Muscle layer of colon (tissue), 2 donors: ENCODE results near the gene RAVER2.
"Not testable (repeated sequence)": the region's sequence is repeated elsewhere in the genome, so short reads cannot be mapped to it uniquely, and the experiment has no call there.

Experiments used
- H3K27ac ChIP-seq: one replicate; pipeline ENCODE4 v1.7.0; 2013; ENCODE audit warnings: low read depth, mild to moderate bottlenecking, low read length, moderate library complexity
- H3K27me3 ChIP-seq, 2 donors: one replicate each; pipeline ENCODE4 v1.7.0; 2013; ENCODE audit warnings: low read length in 2 of 2, mild to moderate bottlenecking in 2 of 2; ENCODE audit not compliant: insufficient read depth in 2 of 2, control insufficient read depth in 1 of 2
- H3K36me3 ChIP-seq: one replicate; pipeline ENCODE4 v1.7.0; 2013; ENCODE audit warnings: mild to moderate bottlenecking, low read length; ENCODE audit not compliant: insufficient read depth
- H3K4me1 ChIP-seq: one replicate; pipeline ENCODE4 v1.7.0; 2013; ENCODE audit warnings: mild to moderate bottlenecking, low read length; ENCODE audit not compliant: insufficient read depth
- H3K4me3 ChIP-seq, 2 donors: one replicate each; pipeline ENCODE4 v1.7.0; 2013; ENCODE audit warnings: low read length in 2 of 2, low read depth in 1 of 2, mild to moderate bottlenecking in 1 of 2, moderate library complexity in 1 of 2
- H3K9ac ChIP-seq: one replicate; pipeline ENCODE4 v1.7.0; 2013; ENCODE audit warnings: low read length
- H3K9me3 ChIP-seq: one replicate; pipeline ENCODE4 v1.7.0; 2013; ENCODE audit warnings: mild to moderate bottlenecking, low read length
- donor health status: abdominal sarcoma.
- donor health status: Adenocarcinoma of cecum.

Gene RAVER2, protein sequence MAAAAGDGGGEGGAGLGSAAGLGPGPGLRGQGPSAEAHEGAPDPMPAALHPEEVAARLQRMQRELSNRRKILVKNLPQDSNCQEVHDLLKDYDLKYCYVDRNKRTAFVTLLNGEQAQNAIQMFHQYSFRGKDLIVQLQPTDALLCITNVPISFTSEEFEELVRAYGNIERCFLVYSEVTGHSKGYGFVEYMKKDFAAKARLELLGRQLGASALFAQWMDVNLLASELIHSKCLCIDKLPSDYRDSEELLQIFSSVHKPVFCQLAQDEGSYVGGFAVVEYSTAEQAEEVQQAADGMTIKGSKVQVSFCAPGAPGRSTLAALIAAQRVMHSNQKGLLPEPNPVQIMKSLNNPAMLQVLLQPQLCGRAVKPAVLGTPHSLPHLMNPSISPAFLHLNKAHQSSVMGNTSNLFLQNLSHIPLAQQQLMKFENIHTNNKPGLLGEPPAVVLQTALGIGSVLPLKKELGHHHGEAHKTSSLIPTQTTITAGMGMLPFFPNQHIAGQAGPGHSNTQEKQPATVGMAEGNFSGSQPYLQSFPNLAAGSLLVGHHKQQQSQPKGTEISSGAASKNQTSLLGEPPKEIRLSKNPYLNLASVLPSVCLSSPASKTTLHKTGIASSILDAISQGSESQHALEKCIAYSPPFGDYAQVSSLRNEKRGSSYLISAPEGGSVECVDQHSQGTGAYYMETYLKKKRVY

DNA sequence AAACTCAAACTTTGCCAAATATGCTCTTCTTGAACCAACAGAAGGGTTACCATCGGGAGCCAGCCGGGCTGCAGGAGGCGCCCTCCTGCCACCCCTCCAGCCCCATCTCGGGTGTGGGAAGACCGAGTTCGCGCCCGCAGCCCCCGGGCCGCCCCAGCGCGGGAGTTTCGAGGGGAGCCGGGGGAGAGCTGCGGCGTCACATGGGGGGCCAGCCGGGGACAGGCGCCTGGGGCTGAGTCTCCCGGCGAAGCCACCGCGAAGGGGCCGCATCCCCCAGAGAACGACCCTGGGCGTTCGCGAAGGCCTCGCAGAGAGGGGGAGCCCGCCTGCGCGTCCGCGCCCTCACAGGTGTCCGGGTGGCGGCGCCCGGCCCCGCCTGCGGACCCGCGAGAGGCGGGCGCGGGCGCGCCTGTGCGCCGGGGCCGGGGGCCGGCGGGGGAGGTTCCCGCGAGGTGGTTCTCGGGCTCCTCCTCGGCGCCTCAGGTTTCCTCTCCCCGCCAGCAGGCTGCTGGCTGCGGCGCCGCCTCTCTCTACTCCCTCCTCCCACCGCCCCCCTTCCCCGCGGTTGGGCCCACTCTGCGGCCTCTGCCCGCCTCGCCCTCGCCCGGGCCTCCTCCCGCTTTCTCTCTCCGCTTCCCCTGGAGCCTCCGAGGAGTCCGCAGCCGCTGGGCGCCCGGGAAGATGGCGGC is at the start of gene RAVER2:
Gene RAVER2, plus strand, starts transcription at position 584 of the 689 bp plus-strand sequence. Its CDS starts 98 bp downstream, at position 682.
- H3K9ac ChIP-seq, result peak within 1 kb of the TSS; percentile 53

DNA sequence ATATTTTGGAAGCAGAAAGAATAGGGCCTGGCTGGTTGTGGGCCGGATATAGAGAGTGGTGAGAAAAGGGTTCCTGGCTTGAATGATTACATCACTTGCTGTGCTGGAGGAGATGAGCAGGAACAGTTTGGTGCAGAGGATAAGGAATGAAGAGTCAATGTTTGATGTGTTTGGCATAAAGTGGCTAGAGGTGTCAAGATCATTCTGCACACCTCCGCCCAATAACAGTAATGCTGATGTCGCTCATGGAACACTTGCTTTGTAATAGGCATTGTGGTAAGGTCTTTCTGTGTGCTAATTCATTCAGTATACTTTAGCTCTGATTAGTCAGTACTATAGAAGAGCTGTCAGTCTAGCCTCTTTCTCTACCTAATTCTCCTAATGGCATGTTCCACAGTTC is 48.0 kb upstream of the RAVER2 start:
- Histone ChIP-seq H3K27me3 (no peaks in the 10 kb centered on the region), H3K9ac (no peak overlapping the region), H3K36me3 (no peaks in the 10 kb centered on the region), H3K9me3 (no peaks in the 10 kb centered on the region), H3K4me1 (peaks cover 6% of the 10 kb centered on the region), H3K4me3 (no peak overlapping the region), H3K27ac (no peak overlapping the region)

More for the DNA sequence above, at the start of gene RAVER2:
- peak within 1 kb of the TSS; percentile 81 for H3K27ac ChIP-seq
- peak within 1 kb of the TSS; percentile 73 to 83 for H3K4me3 ChIP-seq
- no peaks in the 10 kb centered on the region for H3K9me3 ChIP-seq
- H3K27me3 ChIP-seq, result no peaks in the 10 kb centered on the region
- H3K36me3 ChIP-seq, result no peaks in the 10 kb centered on the region
- peaks cover 24% of the 10 kb centered on the region for H3K4me1 ChIP-seq

- Histone ChIP-seq H3K9ac (no peak overlapping the region), H3K9me3 (no peaks in the 10 kb centered on the region), H3K4me3 (no peak overlapping the region), H3K27ac (no peak overlapping the region), H3K27me3 (no peaks in the 10 kb centered on the region), H3K4me1 (no peaks in the 10 kb centered on the region), H3K36me3 (no peaks in the 10 kb centered on the region)
These were observed 45.5 kb upstream of the RAVER2 start for GRCh38 chr1:64699327-64699726.

DNA sequence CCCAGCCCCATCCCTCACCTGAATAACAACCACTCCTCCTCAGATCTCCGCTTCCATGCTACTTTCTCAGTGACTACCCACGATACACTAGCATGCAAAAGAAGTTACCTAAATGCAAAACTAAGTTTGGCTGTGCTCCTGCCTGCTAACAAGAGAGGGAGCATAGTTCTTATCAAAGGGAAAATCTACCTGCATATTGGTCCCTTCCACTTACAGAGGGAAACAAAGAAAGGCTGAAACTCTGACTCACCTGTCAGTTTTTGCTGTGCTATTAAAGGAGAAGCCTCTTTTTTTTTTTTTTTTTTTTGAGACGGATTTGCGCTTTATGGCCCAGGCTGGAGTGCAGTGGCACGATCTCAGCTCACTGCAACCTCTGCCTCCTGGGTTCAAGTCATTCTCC is 43.8 kb upstream of the RAVER2 start:
- H3K27me3 ChIP-seq, result no peaks in the 10 kb centered on the region
- H3K4me1 ChIP-seq, result no peaks in the 10 kb centered on the region
- no peak overlapping the region for H3K27ac ChIP-seq
- H3K36me3 ChIP-seq, result no peaks in the 10 kb centered on the region
- H3K9me3 ChIP-seq, result no peaks in the 10 kb centered on the region
- H3K4me3 ChIP-seq, result no peak overlapping the region
- H3K9ac ChIP-seq, result no peak overlapping the region

GRCh38 chr1:64701886-64702285 is 43.0 kb upstream of the RAVER2 start:
- H3K4me3 ChIP-seq, result no peak overlapping the region
- no peaks in the 10 kb centered on the region for H3K9me3 ChIP-seq
- H3K36me3 ChIP-seq, result no peaks in the 10 kb centered on the region
- no peak overlapping the region for H3K27ac ChIP-seq
- H3K4me1 ChIP-seq, result no peaks in the 10 kb centered on the region
- H3K27me3 ChIP-seq, result no peaks in the 10 kb centered on the region
- H3K9ac ChIP-seq, result no peak overlapping the region

DNA sequence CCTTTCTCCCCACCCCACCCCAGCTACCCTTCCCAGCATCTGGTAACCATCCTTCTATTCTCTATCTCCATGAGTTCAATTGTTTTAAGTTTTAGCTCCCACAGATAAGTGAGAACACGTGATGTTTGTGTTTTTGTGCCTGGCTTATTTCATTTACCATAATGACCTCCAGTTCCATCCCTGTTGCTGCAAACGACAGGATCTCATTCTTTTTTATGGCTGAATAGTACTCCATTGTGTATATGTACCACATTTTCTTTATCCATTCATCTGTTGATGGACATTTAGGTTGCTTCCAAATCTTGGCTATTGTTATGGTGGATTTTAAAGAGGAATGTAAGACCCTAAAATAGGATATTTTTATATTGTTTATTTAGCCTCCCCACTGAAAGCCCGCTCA is 42.2 kb upstream of the RAVER2 start:
- H3K36me3 ChIP-seq, H3K9me3 ChIP-seq, H3K4me1 ChIP-seq, H3K27me3 ChIP-seq, H3K27ac ChIP-seq, H3K4me3 ChIP-seq, H3K9ac ChIP-seq: not testable (repeated sequence)

DNA sequence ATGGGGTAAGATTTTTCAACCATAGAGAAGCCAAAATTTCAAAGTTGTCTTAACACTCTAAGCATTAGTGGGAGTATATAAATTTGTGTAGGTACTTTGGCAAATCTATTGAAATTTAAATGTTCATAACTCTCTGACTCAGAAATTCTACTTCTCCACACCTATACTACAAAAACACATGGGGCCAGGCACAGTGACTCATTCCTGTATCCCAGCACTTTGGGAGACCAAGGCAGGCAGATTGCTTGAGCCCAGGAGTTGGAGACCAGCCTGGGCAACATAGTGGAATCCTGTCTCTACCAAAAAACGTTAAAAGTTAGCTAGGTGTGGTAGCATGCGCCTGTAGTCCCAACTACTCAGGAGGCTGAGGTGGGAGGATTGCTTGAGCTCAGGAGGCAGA is 41.3 kb upstream of the RAVER2 start:
- H3K27me3 ChIP-seq, result no peaks in the 10 kb centered on the region
- no peak overlapping the region for H3K4me3 ChIP-seq

DNA sequence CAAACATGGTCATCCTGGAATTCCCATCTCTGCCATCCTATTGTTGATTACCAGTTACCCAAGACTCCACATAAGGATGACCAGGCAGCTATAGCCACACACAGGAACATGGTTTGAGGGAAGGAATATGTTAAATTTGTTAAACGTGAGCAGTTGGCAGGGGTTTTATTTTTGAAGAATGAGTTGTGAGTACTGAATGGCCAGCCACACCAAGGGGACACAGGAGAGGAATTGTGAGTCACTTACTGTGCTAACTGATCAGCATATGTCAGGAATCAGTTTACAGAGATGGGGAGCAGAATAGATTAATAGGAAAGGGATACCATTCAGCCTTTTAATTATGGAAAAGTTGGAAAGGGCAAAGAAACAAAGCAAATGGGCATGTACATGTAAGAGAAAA is 39.3 kb upstream of the RAVER2 start:
- Histone ChIP-seq H3K27me3 (no peaks in the 10 kb centered on the region), H3K4me3 (no peak overlapping the region), H3K36me3 (no peaks in the 10 kb centered on the region), H3K9ac (no peak overlapping the region), H3K9me3 (no peaks in the 10 kb centered on the region), H3K4me1 (no peaks in the 10 kb centered on the region), H3K27ac (no peak overlapping the region)

More for the DNA sequence above, 41.3 kb upstream of the RAVER2 start:
- Histone ChIP-seq H3K36me3 (no peaks in the 10 kb centered on the region), H3K9ac (no peak overlapping the region), H3K4me1 (no peaks in the 10 kb centered on the region), H3K9me3 (no peaks in the 10 kb centered on the region), H3K27ac (no peak overlapping the region)

DNA sequence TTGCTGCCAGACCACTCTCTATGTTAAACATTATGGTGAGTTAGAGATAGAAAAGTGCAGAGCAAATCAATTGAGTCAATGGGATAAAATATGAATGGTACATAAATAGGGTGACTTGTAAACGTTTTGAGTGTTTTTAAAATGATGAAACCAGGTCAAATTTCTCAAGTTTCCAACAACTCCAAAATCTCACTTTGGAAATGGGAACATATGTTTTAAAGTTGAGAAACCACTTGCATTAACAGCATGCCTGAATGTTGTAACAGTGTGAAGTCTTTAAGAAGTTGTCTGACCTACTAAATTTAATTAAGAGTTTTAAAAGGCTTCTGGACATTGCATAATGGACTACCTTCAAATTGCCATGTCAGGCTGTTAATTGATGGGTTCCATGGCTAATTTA is 33.6 kb upstream of the RAVER2 start:
- H3K27ac ChIP-seq, result no peak overlapping the region
- no peak overlapping the region for H3K4me3 ChIP-seq
- no peaks in the 10 kb centered on the region for H3K27me3 ChIP-seq
- no peak overlapping the region for H3K9ac ChIP-seq
- H3K4me1 ChIP-seq, result no peaks in the 10 kb centered on the region
- H3K36me3 ChIP-seq, result no peaks in the 10 kb centered on the region
- no peaks in the 10 kb centered on the region for H3K9me3 ChIP-seq

DNA sequence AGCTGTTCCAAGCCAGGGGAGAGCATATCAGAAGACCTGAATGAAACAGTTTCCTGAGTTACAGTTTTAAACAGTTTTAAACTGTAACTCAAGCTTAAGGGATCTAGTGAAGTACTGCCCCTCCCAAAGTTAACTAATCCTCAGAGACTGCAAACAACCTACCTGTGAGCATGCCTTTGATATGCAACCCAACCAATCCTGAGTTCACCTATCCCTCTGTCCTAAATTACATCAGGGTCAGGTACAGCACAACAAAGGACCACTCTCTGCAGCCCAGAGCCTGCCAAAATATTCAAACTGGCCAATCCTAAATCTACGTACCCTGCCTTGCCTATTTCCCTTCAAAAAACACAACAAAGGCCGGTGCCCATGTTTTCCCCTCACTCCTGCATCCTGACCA is 32.8 kb upstream of the RAVER2 start:
- H3K4me3 ChIP-seq, result no peak overlapping the region
- H3K9ac ChIP-seq, result no peak overlapping the region

DNA sequence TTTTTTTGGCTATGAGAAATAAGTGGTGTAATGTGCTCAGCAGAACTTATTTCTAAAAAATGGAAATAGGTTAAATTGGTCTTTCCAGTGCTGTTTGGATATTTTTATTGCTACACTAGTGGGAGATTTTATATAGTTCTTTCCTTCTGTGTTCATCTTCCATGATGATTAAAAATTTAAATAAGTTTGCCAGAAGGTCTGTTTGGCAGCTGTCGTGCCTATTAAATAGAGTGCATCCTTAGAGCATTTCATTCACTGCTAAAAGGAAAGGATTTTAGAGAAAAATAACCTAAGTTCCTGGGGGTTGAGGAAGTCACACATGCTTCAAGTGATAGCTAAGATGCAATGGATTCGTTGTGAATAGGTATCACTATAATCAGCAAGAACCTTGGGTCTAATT is 29.7 kb upstream of the RAVER2 start:
- H3K27ac ChIP-seq, result no peak overlapping the region
- H3K36me3 ChIP-seq, result no peaks in the 10 kb centered on the region
- H3K9me3 ChIP-seq, result no peaks in the 10 kb centered on the region
- no peaks in the 10 kb centered on the region for H3K4me1 ChIP-seq
- no peaks in the 10 kb centered on the region for H3K27me3 ChIP-seq
- H3K4me3 ChIP-seq, result no peak overlapping the region
- H3K9ac ChIP-seq, result no peak overlapping the region

More for the DNA sequence above, 32.8 kb upstream of the RAVER2 start:
- H3K27ac ChIP-seq, result no peak overlapping the region
- no peaks in the 10 kb centered on the region for H3K4me1 ChIP-seq
- no peaks in the 10 kb centered on the region for H3K27me3 ChIP-seq
- H3K36me3 ChIP-seq, result no peaks in the 10 kb centered on the region
- no peaks in the 10 kb centered on the region for H3K9me3 ChIP-seq
